Measurements from ENCODE around the gene MAP3K19. TPM values are rescaled to one million over a fixed set of nuclear protein-coding genes. Genes with fewer than 3 reads are reported as not detected.

MAP3K19 gene
- total RNA-seq, 5 donors from 2014 or later (not counting 1 experiment from before 2014, with no cell fraction given) = not detected

GRCh38 chr2:135005753-135006152 is 41.5 kb downstream of the MAP3K19 start:
- no peak overlapping the region for H3K4me3 Mint-ChIP-seq

GRCh38 chr2:135004005-135004746 is 43.1 kb downstream of the MAP3K19 start:
- H3K27ac Mint-ChIP-seq = peak overlapping the region in 1 of 2 donors; percentile 55
- H3K36me3 Mint-ChIP-seq = no peaks in the 10 kb centered on the region
- no peaks in the 10 kb centered on the region for H3K9me3 Mint-ChIP-seq
- WGBS (ENCODE audit: insufficient coverage) = 6% methylated on average over 14 of the region's 17 CpGs
- ChIA-PET CTCF (interaction anchor here (0.5 to 7.9 kb wide), 23 partner anchors 8 to 1379 kb away, joined by 3 to 126 read pairs (median 4); partner anchors contain the start of genes RAB3GAP1 (in 1 of the 2) and ZRANB3 (in 1 of the 2)), POLR2A (interaction anchor here in 1 of 2 donors (0.6 kb wide), 1 partner anchor 700 kb away, joined by 4 read pairs; no protein-coding TSS in a partner anchor)
- Histone ChIP-seq H3K27ac (ENCODE audit: low read length) (no peak overlapping the region), H3K4me3 (ENCODE audit: control insufficient read depth in 1 of 2, extremely low read depth in 1 of 2, low read length in 1 of 2) (no peak overlapping the region), H3K9me3 (no peaks in the 10 kb centered on the region), H3K36me3 (ENCODE audit: control insufficient read depth in 2 of 2, extremely low read depth in 1 of 2, insufficient read depth in 1 of 2, low read length in 1 of 2) (no peaks in the 10 kb centered on the region), H3K27me3 (replicated peaks in 1 of 2; ENCODE audit: control insufficient read depth in 2 of 2, extremely low read depth in 1 of 2, insufficient read depth in 2 of 2, low read length in 1 of 2) (peaks cover 3 to 17% of the 10 kb centered on the region in 2 experiments), H3K4me1 (ENCODE audit: control insufficient read depth in 1 of 2, extremely low read depth in 1 of 2, insufficient read depth in 2 of 2, low read length in 2 of 2) (peaks cover 0 to 5% of the 10 kb centered on the region in 2 experiments)
- ATAC-seq (replicated peaks in 1 of 4) (peak; percentile 87 to 92 (median 90)), DNase-seq (peak; percentile 25 to 79 (median 56))
- H3K4me3 Mint-ChIP-seq = no peak overlapping the region
- H3K4me1 Mint-ChIP-seq = peaks cover 4 to 7% (median 6%) of the 10 kb centered on the region in 3 donors
- peaks cover 5 to 21% of the 10 kb centered on the region in 2 donors for H3K27me3 Mint-ChIP-seq

More at GRCh38 chr2:135005753-135006152, 41.5 kb downstream of the MAP3K19 start:
- POLR2A ChIA-PET = no interaction called here
- Mint-ChIP-seq H3K36me3 (no peaks in the 10 kb centered on the region), H3K9me3 (no peaks in the 10 kb centered on the region), H3K4me1 (peaks cover 4 to 7% (median 6%) of the 10 kb centered on the region in 3 donors), H3K27ac (no peak overlapping the region), H3K27me3 (peaks cover 5 to 21% of the 10 kb centered on the region in 2 donors)
- DNase-seq (no peak), ATAC-seq (replicated peaks in 1 of 4) (no peak)
- CTCF ChIA-PET = interaction anchor here (0.5 to 7.9 kb wide), 8 partner anchors 9 to 792 kb away, joined by 3 to 126 read pairs (median 4); no protein-coding TSS in a partner anchor
- 80% methylated on average over 2 of the region's 3 CpGs for WGBS (ENCODE audit: insufficient coverage)
- H3K4me1 ChIP-seq (ENCODE audit: control insufficient read depth in 1 of 2, extremely low read depth in 1 of 2, insufficient read depth in 2 of 2, low read length in 2 of 2) = peaks cover 0 to 5% of the 10 kb centered on the region in 2 experiments
- H3K27ac ChIP-seq (ENCODE audit: low read length) = no peak overlapping the region
- H3K9me3 ChIP-seq = no peaks in the 10 kb centered on the region
- H3K36me3 ChIP-seq (ENCODE audit: control insufficient read depth in 2 of 2, extremely low read depth in 1 of 2, insufficient read depth in 1 of 2, low read length in 1 of 2) = no peaks in the 10 kb centered on the region
- H3K4me3 ChIP-seq (ENCODE audit: control insufficient read depth in 1 of 2, extremely low read depth in 1 of 2, low read length in 1 of 2) = no peak overlapping the region
- H3K27me3 ChIP-seq (replicated peaks in 1 of 2; ENCODE audit: control insufficient read depth in 2 of 2, extremely low read depth in 1 of 2, insufficient read depth in 2 of 2, low read length in 1 of 2) = peaks cover 3 to 17% of the 10 kb centered on the region in 2 experiments

- Histone ChIP-seq H3K27ac (ENCODE audit: low read length) (no peak overlapping the region), H3K4me1 (ENCODE audit: control insufficient read depth in 1 of 2, extremely low read depth in 1 of 2, insufficient read depth in 2 of 2, low read length in 2 of 2) (peaks cover 0 to 5% of the 10 kb centered on the region in 2 experiments), H3K9me3 (no peaks in the 10 kb centered on the region), H3K27me3 (replicated peaks in 1 of 2; ENCODE audit: control insufficient read depth in 2 of 2, extremely low read depth in 1 of 2, insufficient read depth in 2 of 2, low read length in 1 of 2) (peaks cover 3 to 13% of the 10 kb centered on the region in 2 experiments), H3K4me3 (ENCODE audit: control insufficient read depth in 1 of 2, extremely low read depth in 1 of 2, low read length in 1 of 2) (no peak overlapping the region), H3K36me3 (ENCODE audit: control insufficient read depth in 2 of 2, extremely low read depth in 1 of 2, insufficient read depth in 1 of 2, low read length in 1 of 2) (no peaks in the 10 kb centered on the region)
- Mint-ChIP-seq H3K4me1 (peaks cover 4 to 7% (median 6%) of the 10 kb centered on the region in 3 donors), H3K4me3 (no peak overlapping the region), H3K27ac (no peak overlapping the region), H3K27me3 (peaks cover 5 to 18% of the 10 kb centered on the region in 2 donors), H3K9me3 (no peaks in the 10 kb centered on the region), H3K36me3 (no peaks in the 10 kb centered on the region)
- ATAC-seq (replicated peaks in 1 of 4) (no peak), DNase-seq (no peak)
- WGBS (ENCODE audit: insufficient coverage) = 100% methylated on average over 1 of the region's 4 CpGs
- ChIA-PET POLR2A (interaction anchor here (0.6 kb wide), 2 partner anchors 49 to 87 kb away, joined by 3 to 4 read pairs; partner anchors contain the start of gene RAB3GAP1 (in 1 of the 2)), CTCF (interaction anchor here (1.2 to 7.9 kb wide), 4 partner anchors 597 to 707 kb away, joined by 6 to 126 read pairs (median 10); no protein-coding TSS in a partner anchor)
Observed at GRCh38 chr2:135002836-135003235, 44.4 kb downstream of the MAP3K19 start.

- no peaks in the 10 kb centered on the region for H3K36me3 ChIP-seq (ENCODE audit: control insufficient read depth in 2 of 2, extremely low read depth in 1 of 2, insufficient read depth in 1 of 2, low read length in 1 of 2)
- H3K4me3 Mint-ChIP-seq = no peak overlapping the region
- no peak overlapping the region for H3K4me3 ChIP-seq (ENCODE audit: control insufficient read depth in 1 of 2, extremely low read depth in 1 of 2, low read length in 1 of 2)
- H3K27ac Mint-ChIP-seq = no peak overlapping the region
- H3K27me3 Mint-ChIP-seq = peaks cover 4% of the 10 kb centered on the region in 2 donors
- peaks cover 0 to 6% of the 10 kb centered on the region in 2 experiments for H3K27me3 ChIP-seq (replicated peaks in 1 of 2; ENCODE audit: control insufficient read depth in 2 of 2, extremely low read depth in 1 of 2, insufficient read depth in 2 of 2, low read length in 1 of 2)
- ChIA-PET CTCF (no interaction called here), POLR2A (interaction anchor here in 1 of 2 donors (0.5 kb wide), 1 partner anchor 138 kb away, joined by 3 read pairs; no protein-coding TSS in a partner anchor)
- no peak overlapping the region for H3K27ac ChIP-seq (ENCODE audit: low read length)
- DNase-seq (no peak), ATAC-seq (replicated peaks in 1 of 4) (no peak)
- no peaks in the 10 kb centered on the region for H3K9me3 Mint-ChIP-seq
- H3K4me1 ChIP-seq (ENCODE audit: control insufficient read depth in 1 of 2, extremely low read depth in 1 of 2, insufficient read depth in 2 of 2, low read length in 2 of 2) = peaks cover 0 to 5% of the 10 kb centered on the region in 2 experiments
- peaks cover 4 to 6% (median 5%) of the 10 kb centered on the region in 3 donors for H3K4me1 Mint-ChIP-seq
- H3K9me3 ChIP-seq = no peaks in the 10 kb centered on the region
- WGBS (ENCODE audit: insufficient coverage) = 90% methylated on average over 2 of the region's 2 CpGs
- H3K36me3 Mint-ChIP-seq = no peaks in the 10 kb centered on the region
Observed at GRCh38 chr2:134999521-134999920, 47.7 kb downstream of the MAP3K19 start.

GRCh38 chr2:134988994-134989605 is 58.1 kb downstream of the MAP3K19 start:
- no peaks in the 10 kb centered on the region for H3K36me3 Mint-ChIP-seq
- no peaks in the 10 kb centered on the region for H3K4me1 Mint-ChIP-seq
- H3K27ac ChIP-seq (ENCODE audit: low read length) = no peak overlapping the region
- no CpG with 5 or more reads among the region's 3 CpGs for WGBS (ENCODE audit: insufficient coverage)
- no peak overlapping the region for H3K4me3 Mint-ChIP-seq
- H3K36me3 ChIP-seq (ENCODE audit: control insufficient read depth in 2 of 2, extremely low read depth in 1 of 2, insufficient read depth in 1 of 2, low read length in 1 of 2) = no peaks in the 10 kb centered on the region
- H3K27ac Mint-ChIP-seq = no peak overlapping the region
- H3K9me3 Mint-ChIP-seq = peaks cover 0 to 6% (median 4%) of the 10 kb centered on the region in 3 donors
- no peaks in the 10 kb centered on the region for H3K4me1 ChIP-seq (ENCODE audit: control insufficient read depth in 1 of 2, extremely low read depth in 1 of 2, insufficient read depth in 2 of 2, low read length in 2 of 2)
- ChIA-PET POLR2A (interaction anchor here (0.6 to 1.1 kb wide), 3 partner anchors 8 to 1420 kb away, joined by 4 to 5 read pairs (median 4); no protein-coding TSS in a partner anchor), CTCF (interaction anchor here (0.5 to 3.2 kb wide), 20 partner anchors 11 to 1395 kb away, joined by 3 to 36 read pairs (median 4); no protein-coding TSS in a partner anchor)
- H3K27me3 Mint-ChIP-seq = peaks cover 0 to 8% of the 10 kb centered on the region in 2 donors
- DNase-seq = peak in 1 of 35 experiments; percentile 49
- peaks cover 0 to 10% of the 10 kb centered on the region in 2 experiments for H3K27me3 ChIP-seq (replicated peaks in 1 of 2; ENCODE audit: control insufficient read depth in 2 of 2, extremely low read depth in 1 of 2, insufficient read depth in 2 of 2, low read length in 1 of 2)
- peaks cover 2% of the 10 kb centered on the region for H3K9me3 ChIP-seq
- H3K4me3 ChIP-seq (ENCODE audit: control insufficient read depth in 1 of 2, extremely low read depth in 1 of 2, low read length in 1 of 2) = no peak overlapping the region
- ATAC-seq (replicated peaks in 1 of 4) = peak in 1 of 4 experiments; percentile 46

GRCh38 chr2:134985061-134985460 is 62.2 kb downstream of the MAP3K19 start:
- DNase-seq (no peak), ATAC-seq (replicated peaks in 1 of 4) (no peak)
- no peak overlapping the region for H3K4me3 ChIP-seq (ENCODE audit: control insufficient read depth in 1 of 2, extremely low read depth in 1 of 2, low read length in 1 of 2)
- Mint-ChIP-seq H3K4me3 (no peak overlapping the region), H3K4me1 (no peaks in the 10 kb centered on the region), H3K27me3 (peaks cover 4 to 7% of the 10 kb centered on the region in 2 donors), H3K27ac (no peak overlapping the region), H3K36me3 (no peaks in the 10 kb centered on the region), H3K9me3 (peaks cover 0 to 11% (median 4%) of the 10 kb centered on the region in 3 donors)
- WGBS (ENCODE audit: insufficient coverage) = no CpG with 5 or more reads among the region's 3 CpGs
- no peak overlapping the region for H3K27ac ChIP-seq (ENCODE audit: low read length)
- no peaks in the 10 kb centered on the region for H3K4me1 ChIP-seq (ENCODE audit: control insufficient read depth in 1 of 2, extremely low read depth in 1 of 2, insufficient read depth in 2 of 2, low read length in 2 of 2)
- peaks cover 0 to 9% of the 10 kb centered on the region in 2 experiments for H3K27me3 ChIP-seq (replicated peaks in 1 of 2; ENCODE audit: control insufficient read depth in 2 of 2, extremely low read depth in 1 of 2, insufficient read depth in 2 of 2, low read length in 1 of 2)
- ChIA-PET POLR2A (no interaction called here), CTCF (no interaction called here)
- peaks cover 2% of the 10 kb centered on the region for H3K9me3 ChIP-seq
- no peaks in the 10 kb centered on the region for H3K36me3 ChIP-seq (ENCODE audit: control insufficient read depth in 2 of 2, extremely low read depth in 1 of 2, insufficient read depth in 1 of 2, low read length in 1 of 2)
